ENCODE results near the gene FLRT2.

DNA sequence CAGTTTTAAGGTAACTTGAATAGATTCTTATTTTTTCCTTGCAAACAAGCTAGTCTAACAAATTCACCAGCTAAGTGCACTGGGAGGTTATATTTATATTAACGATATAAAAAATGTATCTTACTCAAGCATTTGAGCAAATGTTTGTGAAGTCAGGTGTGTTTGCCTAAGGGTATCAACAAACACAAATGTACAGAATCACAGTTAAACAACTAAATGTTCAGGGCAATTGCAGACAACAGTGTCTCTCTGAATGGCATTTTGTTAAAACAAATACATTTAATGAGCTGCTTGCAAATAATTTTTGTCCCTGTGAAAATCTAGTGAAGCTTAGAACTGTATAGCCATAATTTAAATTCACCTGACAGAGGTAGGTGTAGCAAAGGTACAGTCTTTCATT, 28.2 kb upstream of the FLRT2 start:
- TF ChIP-seq, protein P1, sequence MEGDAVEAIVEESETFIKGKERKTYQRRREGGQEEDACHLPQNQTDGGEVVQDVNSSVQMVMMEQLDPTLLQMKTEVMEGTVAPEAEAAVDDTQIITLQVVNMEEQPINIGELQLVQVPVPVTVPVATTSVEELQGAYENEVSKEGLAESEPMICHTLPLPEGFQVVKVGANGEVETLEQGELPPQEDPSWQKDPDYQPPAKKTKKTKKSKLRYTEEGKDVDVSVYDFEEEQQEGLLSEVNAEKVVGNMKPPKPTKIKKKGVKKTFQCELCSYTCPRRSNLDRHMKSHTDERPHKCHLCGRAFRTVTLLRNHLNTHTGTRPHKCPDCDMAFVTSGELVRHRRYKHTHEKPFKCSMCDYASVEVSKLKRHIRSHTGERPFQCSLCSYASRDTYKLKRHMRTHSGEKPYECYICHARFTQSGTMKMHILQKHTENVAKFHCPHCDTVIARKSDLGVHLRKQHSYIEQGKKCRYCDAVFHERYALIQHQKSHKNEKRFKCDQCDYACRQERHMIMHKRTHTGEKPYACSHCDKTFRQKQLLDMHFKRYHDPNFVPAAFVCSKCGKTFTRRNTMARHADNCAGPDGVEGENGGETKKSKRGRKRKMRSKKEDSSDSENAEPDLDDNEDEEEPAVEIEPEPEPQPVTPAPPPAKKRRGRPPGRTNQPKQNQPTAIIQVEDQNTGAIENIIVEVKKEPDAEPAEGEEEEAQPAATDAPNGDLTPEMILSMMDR (IDR thresholded peaks at IDR 0.05; ENCODE audit: low read depth, low read length, poor library complexity, severe bottlenecking), result no peak
- no peak for TF ChIP-seq EZH2phosphoT487 (IDR thresholded peaks at IDR 0.05; ENCODE audit: borderline replicate concordance, low read length)

Measured in DOHH2 (cell line).